GM19239 (cell line): ENCODE data around the gene HSPB2.

Experiments
- DNase-seq: peaks from one replicate; pipeline ENCODE4 v3.0.0; 2011; ENCODE audit warnings: low spot score; ENCODE audit not compliant: insufficient read length
- FAIRE-seq: peaks from 2 replicates; lab custom pipeline; 2011; peaks lifted over from hg19 to GRCh38; lab: Jason Lieb, UNC

HSPB2 gene

DNA sequence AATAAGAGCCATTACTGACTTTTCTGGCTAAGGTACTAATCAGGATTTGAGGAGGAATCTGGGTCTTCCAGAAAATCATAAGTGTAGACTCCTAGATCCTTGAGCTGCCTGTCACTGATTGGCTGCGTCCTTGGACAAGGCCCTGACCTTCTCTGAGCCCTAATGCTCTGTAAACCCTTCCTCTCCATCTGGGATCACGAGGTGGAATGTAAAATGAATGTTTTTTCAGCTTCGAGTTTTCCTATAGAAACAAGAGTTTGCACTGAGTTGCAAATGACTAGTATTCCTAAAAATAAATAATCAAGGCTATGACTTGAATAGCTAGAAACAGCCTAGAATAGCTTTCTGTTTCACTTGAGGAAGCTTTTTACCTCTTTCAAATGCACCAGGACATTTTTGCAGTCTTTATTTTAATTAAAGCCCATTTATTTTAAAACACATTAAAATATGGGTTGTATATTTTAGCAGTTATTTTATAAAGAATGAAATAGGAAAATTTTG is 23.6 kb downstream of the HSPB2 start:
- DNase-seq (no peak), FAIRE-seq (no peak)

DNA sequence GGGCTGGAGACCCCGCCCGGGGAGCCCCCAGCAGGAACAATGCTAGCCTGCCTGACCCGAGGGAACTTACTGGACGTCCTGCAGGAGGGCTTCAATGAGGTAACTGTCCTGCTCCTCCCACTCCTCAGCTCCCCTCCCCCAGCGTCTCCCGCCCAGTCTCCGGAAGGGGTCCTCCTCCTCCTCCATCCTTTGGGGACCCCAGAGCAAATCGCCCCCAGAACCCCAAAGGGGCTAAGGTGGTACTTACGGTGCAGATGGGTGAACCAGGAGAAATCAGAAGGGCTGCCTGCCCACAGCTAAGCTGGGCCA is 24.9 kb downstream of the HSPB2 start:
- FAIRE-seq (no peak), DNase-seq (no peak)

DNA sequence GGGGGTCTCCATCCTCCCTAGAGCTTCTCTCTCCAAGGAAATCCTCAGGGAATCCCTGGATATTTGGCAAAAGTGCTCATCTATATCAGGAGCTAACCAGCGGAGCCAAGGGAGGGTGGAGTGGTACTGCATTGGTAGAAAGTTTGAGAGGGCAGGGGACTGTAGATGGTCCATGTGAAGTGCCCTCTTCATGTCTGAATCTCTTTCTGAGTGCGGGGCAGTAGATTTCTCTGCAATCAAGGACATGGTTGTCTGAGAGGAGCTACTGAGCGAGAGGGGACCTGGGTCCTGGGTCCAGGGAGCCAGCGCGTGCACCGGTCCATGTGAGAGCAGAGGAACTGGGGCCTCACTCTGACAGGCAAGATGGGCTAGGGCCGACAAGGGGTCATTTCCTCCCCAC is 25.3 kb downstream of the HSPB2 start:
- FAIRE-seq = no peak
- DNase-seq = no peak

DNA sequence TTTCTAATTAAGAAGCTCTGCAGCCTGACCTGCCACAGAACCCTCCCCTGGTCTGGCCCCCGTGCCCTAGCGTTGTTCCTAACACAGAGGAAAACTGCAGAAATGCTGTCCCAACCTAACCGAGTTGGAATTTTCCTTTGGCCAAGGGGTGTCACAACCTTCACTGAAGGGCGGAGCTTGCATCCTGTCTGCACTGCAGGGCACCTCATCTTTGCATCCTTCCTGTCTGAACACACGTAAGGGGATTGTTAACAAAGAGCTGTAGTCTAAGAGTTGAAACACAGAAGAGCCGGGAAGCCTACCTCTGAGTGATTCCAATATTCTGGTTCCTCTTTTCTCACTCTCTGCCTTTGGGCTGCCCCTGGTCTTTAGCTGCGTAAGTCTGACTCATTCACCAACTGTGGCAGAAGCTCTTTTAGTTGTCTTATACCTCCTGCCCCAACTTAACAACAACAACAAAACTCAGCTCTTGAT is 26.2 kb downstream of the HSPB2 start:
- DNase-seq (peak; percentile 25), FAIRE-seq (peak; percentile 33)

DNA sequence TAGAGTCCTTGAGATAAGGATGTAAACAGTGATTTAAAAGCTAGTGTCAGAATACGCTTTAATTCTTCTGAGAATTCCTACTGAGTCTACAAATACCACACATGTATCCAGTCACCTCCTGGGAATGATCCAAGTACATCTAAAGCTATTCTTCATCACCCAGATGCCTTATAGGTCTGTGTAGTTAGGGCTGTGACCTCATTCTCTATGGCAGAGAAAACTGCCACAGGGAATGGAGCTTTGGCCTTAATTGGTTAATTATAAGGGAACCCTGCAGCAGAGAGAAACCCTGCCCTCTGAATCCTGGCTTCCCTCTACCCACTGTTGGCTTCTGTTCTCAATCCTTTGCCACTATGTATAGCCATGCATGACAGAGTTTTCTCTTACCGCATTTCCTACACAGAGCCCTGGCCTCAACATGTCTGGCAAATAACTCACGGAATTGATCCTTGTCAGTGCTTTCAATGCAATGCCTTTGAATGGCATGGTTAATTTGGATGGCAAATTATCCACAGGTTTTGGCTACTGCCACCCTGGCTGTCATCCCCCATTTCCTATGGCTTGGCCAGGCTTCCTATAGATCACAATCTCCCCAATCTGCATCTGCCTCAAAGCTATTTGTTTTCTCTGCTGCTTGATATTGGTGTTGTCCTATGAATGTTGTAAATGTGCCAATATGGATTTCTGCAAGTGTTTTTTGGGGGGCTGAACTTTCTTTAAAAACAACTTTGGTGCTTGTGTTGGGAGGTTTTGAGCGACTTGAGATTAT is 27.5 kb downstream of the HSPB2 start:
- FAIRE-seq (no peak), DNase-seq (no peak)

DNA sequence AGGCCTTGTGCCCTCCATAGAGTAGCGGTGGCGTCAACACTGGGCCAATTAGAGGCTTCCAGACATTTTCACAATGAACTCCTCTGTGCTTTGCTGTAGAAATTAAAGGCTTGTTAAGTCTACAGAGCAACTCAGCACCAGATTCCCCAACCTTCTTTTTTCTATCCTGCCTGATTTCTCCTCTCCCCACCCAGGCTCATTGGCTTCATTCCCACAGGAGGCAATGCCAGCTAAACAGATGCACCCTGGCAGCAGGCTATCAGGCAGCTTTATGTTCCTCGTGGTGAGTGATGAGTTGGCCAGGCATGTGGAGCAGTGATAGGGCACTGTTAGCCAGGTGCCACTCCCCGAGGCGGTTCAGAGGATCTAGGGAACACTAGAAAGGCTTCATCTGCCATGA is 29.4 kb downstream of the HSPB2 start:
- FAIRE-seq (no peak), DNase-seq (no peak)

DNA sequence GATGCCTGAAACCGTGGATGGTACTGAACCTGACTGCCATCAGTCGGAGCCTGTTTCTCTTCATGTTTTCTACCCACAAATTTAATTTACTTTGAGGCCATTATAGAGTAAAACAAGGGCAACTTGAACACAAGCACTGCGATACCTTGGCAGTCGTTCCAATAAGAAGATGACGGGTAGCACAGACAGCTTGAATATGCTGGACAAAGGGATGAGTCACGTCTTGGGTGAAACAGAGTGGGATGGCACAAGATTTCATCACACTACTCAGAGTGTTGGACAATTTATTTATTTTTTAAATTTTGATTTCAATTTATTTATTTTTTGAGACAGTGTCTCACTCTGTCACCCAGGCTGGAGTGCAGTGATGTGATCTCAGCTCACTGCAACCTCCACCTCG is 30.3 kb downstream of the HSPB2 start:
- DNase-seq = no peak
- FAIRE-seq = no peak

DNA sequence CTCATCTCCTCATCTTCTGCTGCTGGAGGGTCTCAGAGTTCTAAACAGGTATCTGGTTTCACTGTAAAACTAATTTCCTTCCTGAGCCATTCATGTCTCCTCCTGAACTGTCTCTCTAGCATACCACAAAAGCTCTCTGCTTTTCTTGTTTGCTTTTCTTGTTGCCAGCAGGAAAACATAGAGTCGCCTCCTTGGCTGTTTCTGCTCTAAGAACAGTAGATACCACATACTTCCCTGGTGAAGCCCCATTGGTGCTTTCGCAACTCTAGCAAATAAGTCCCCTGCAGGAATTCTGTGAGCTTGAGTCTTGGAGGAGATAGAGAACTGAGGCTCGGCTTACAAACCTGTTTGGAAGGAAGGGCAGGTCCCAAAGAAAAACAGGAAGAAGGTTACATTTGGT is 31.6 kb downstream of the HSPB2 start:
- no peak for DNase-seq
- no peak for FAIRE-seq

DNA sequence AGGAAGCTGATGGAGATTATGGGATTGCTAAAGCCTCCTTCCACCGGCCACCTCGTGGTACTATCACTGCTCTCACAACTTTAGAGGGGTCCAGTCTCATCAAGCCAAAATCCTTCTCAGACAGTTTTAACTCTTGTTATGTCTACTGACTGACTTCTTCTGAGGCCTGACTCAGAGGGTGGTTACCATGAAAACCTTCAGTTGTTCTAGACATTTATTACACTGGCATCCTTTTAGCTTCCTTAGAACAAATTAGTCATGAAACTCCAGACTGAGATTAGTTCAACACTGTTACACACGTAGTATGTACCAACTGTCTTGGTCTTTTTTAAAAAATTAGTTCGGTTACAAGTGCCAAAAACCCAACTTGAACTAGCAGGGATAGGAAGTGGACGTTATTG is 32.1 kb downstream of the HSPB2 start:
- FAIRE-seq (no peak), DNase-seq (no peak)

DNA sequence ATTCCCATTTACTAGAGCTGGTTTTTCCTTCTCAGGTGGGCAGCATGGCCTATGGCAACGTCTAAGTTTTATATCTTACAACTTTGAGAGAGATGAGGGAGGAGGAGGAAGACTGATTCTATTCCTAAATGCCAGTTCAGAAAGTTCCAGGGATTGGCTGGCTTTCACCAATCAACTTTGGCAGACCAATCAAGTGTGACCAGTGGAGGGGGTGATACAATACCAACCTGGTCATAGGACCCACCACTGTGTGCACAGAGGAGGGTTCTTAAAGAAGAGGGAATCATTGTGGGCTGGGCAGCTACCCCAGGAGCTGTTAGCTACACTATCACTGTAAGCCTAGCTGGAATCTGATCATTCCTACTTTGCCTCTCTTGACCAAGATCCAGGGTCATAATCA is 32.7 kb downstream of the HSPB2 start:
- DNase-seq (no peak), FAIRE-seq (no peak)

DNA sequence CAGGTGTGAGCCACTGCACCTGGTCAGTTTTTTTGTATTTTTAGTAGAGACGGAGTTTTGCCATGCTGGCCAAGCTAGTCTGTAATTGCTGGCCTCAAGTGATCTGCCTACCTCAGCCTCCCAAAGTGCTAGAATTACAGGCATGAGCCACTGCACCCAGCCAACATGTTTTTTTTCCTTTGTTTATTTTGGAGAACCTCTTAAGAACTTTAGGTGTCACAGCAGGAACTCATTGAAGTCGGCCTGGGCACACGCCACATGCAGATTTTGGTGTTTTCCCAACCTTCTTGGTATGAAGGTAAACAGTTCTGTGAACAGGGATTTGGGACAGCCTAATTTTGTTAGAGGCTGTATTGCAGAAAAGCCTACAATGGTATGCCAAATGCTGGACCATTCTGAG is 34.0 kb downstream of the HSPB2 start:
- DNase-seq = no peak
- no peak for FAIRE-seq

DNA sequence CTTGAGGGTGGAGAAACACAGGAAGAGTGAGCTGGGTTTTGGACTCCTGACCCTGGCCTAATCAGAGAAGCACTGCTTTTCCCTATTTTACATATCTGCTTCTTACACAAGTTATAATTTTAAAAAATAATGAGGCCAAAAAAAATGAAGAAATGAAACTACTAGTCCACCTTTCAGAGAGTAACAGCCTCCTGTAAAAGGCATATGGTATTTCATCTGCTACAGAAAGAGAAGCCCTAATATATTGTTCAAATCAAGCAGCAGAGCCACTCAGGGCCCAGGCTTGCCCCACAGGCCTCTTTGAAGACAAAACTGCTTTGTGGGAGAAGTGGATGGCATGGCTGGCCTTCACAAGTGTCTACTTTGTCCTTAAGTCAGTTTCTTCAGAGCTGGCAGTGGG is 34.6 kb downstream of the HSPB2 start:
- FAIRE-seq (no peak), DNase-seq (no peak)

DNA sequence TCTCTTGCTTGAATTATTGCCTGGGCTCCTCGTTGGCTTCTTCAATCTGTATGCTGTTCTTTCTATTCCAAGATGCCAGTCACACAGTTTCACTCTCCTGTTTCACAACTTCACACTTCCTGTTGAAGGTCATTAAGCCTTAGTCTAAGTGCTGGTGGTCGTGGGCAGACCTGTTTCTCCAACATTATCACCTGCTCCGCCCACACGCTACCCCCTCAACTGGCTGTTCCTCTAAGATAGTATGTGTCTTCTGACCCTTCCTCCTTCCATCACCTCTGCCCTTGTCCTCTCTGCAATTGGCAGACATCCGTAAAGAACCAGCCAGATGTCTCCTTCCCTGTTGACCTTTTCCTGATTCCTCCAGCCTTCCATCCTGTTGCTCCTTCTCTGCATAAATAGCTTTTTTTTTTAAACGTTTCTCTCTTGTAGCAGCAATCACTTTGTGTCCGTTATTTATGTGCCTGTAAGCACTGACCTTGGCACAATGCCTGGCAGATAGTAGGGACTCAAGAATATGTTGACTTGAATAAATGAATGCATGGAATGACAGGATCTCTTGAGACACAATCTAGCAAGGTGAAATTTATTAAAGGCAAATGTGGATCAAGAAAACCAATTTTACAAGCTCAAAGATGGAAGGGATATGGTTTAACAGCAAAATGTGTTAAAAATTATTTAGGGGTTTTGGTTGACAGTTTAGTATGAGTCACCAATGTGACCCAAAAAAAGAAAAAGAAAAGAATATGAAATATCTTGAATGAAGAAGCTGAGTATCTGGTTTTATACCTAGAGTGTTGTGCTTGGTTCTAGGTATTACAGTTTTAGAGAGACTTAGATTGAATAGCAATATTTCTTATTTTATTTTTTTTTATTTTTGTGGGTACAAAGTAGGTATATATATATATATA is 37.2 kb downstream of the HSPB2 start:
- no peak for FAIRE-seq
- DNase-seq = no peak

DNA sequence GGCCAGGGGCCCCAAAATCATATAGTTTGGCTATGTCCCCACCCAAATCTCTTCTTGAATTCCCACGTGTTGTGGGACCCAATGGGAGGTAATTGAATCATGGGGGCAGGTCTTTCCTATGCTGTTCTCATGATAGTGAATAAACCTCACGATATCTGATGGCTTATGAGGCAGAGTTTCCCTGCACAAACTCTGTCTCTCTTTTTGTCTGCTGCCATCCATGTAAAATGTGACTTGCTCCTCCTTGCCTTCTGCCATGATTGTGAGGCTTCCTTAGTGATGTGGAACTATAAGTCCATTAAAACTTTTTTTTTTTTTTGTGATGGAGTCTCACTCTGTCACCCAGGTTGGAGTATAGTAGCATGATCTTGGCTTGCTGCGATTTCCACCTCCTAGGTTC is 39.0 kb downstream of the HSPB2 start:
- no peak for DNase-seq
- FAIRE-seq = no peak

DNA sequence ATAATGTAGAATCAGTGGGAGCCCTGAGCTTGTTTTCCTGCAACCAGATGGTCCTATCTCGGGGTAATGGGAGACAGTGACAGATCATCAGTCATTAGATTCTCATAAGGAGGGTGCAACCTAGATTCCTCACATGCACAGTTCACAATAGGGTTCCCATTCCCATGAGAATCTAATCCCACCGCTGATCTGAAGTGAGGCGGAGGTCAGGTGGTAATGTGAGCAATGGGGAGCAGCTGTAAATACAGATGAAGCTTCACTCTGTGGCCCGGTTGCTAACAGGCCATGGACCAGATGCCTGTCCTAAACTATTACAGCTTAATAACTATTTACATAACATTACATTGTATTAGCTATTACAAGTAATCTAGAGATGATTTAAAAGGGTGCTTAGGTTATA is 41.6 kb downstream of the HSPB2 start:
- no peak for DNase-seq
- no peak for FAIRE-seq

DNA sequence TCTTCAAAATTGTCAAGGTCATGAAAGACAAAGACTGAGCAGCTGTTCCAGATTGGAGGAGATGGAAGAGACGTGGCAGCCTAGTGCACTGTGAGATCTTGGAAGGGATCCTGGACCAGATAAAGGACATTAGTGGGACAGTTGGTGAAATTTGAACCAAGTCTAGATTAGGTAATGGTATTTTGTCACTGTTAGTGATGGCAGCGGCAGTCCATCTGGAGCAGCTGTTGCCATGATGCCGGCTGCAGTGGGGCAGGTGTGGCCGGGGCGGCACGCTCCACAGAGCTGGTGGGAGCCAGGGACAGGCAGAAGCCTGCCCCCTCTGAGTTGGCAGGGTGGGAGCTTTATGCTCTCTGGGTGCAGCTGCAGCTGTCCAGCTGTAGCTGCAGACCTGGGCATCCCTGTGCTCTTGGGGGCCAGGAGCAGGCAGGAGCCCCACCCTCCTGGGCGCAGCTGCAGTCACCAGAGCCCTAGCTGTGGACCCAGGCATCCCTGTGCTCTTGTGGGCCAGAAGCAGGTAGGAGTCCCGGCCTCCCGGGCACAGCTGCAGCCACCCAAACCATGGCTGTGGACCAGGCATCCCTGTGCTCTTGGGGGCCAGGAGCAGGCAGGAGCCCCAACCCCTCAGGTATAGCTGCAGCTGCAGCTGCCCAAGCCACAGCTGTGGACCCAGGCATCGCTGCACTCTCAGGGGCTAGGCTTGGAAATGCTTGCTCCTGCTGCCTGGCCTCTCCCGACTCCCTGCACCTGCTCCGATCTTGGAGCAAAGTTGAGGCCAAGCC is 45.3 kb downstream of the HSPB2 start:
- no peak for DNase-seq
- FAIRE-seq = no peak

DNA sequence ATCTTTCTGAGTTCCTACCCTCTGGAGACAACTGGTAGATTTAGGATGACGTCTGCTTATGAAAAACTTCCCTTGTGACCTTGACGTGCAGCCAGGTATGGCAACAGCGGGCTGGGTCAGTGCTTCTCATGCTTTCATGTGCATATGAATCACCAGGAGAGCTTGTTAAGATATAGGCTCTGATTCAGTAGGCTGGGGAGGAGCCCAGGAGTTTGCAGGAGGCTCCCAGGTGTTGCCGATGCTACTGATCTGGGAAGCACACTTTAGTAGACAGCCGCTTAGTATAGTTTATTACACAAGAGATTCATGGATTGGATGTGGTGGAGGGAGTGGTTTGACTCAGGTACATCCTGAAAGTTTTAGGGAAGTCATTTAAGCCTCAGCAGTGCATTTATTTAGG is 48.4 kb downstream of the HSPB2 start:
- no peak for DNase-seq
- FAIRE-seq = no peak

DNA sequence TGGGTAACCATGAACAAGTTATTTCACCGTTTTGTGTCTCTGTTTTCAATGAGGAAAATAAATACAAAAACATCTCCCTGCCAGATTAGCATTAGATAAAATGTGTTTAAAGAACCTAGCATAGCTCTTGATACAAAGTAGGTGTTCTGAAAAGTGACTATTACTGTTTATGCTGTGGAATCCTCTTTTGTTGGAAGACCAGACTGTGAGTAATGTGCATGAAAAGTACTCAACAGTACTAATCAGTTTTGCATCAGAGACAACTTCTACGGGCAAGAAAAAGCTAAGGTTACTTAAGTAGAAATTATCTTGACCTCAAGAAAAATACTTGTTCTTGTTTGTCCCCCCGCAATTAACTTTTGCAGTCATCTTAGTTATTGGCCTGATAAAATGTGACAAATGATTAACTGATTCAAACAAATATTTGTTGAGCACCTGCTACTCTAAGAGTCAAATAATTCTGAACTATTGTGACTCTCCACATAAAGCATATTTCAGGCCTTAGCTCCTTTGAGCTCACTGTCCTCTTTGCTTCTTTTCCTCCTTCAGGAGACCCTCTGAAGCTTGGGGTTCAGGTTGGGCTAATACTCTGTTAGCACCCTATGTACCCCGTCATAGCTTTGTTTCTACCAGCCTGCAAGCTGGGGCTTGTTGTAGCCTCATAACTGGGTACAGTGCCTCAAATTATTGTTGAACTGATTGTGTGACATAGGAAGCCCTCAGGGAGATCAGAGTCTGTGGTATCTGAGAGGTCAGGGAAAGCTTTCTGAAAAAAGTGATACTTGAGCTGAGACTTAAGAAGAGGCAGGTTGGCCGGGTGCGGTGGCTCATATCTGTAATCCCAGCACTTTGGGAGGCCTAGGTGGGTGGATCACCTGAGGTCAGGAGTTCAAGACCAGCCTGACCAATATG is 49.1 kb downstream of the HSPB2 start:
- FAIRE-seq (no peak), DNase-seq (no peak)
